OCI-LY7 (cell line): Measurements from ENCODE around the gene RPS6KA5. TPM values are rescaled to one million over a fixed set of nuclear protein-coding genes. Genes with fewer than 3 reads are reported as not detected.

ENCODE experiments used
- BruUV-seq: library from RNA; stranded (reverse); fragments of 400-500 nt; replicated peaks from 2 replicates; lab custom pipeline; 2021; lab: Mats Ljungman, UMichigan
- CTCF ChIA-PET: fragments of 300-600 bp; sonication (Branson Sonifier 250); formaldehyde crosslinking; loops from one replicate; lab custom pipeline; 2022; ENCODE audit warnings: antibody characterized with exemption; ENCODE audit not compliant: unreplicated experiment; lab: Charles Lee
- POLR2A ChIA-PET: fragments of 300-600 bp; sonication (Branson Sonifier 250); formaldehyde crosslinking; loops from one replicate; lab custom pipeline; 2022; ENCODE audit warnings: antibody characterized with exemption; lab: Charles Lee
- DNase-seq: peaks from one replicate; pipeline ENCODE4 v3.0.0-alpha.2; 2015; ENCODE audit warnings: low spot score
- H2AFZ ChIP-seq: fragments of 200-600 bp; sonication (generic), shearing (Covaris generic); 2 replicates; pipeline ENCODE4 v1.6.1; 2014; ENCODE audit warnings: mild to moderate bottlenecking, antibody characterized with exemption, low read length, moderate library complexity
- H3K27ac ChIP-seq: fragments of 200-600 bp; sonication (generic); 2 replicates; pipeline ENCODE4 v1.5.1; 2014; ENCODE audit warnings: mixed run types, low read depth, mild to moderate bottlenecking, moderate library complexity, low read length, inconsistent platforms; ENCODE audit not compliant: poor library complexity, severe bottlenecking
- H3K36me3 ChIP-seq: fragments of 200-600 bp; sonication (generic); 2 replicates; pipeline ENCODE4 v1.6.1; 2014; ENCODE audit warnings: mild to moderate bottlenecking, antibody characterized with exemption, low read length, moderate library complexity, mixed read lengths; ENCODE audit not compliant: insufficient read depth
- H3K4me1 ChIP-seq: fragments of 200-600 bp; sonication (generic); 2 replicates; pipeline ENCODE4 v1.5.1; 2014; ENCODE audit warnings: mild to moderate bottlenecking, low read length; ENCODE audit not compliant: insufficient read depth, poor library complexity, severe bottlenecking
- H3K4me2 ChIP-seq: fragments of 200-600 bp; sonication (generic); 2 replicates; pipeline ENCODE4 v1.6.1; 2014; ENCODE audit warnings: mild to moderate bottlenecking, low read length
- H3K4me3 ChIP-seq: fragments of 200-600 bp; sonication (generic); 2 replicates; pipeline ENCODE4 v1.5.1; 2014; ENCODE audit warnings: mild to moderate bottlenecking, low read depth, low read length; ENCODE audit not compliant: poor library complexity, severe bottlenecking
- H3K79me2 ChIP-seq: fragments of 200-600 bp; sonication (generic); 2 replicates; pipeline ENCODE4 v1.6.1; 2016; ENCODE audit warnings: low read depth, mild to moderate bottlenecking, low read length, moderate library complexity, mixed read lengths; ENCODE audit not compliant: insufficient read depth
- H3K9me2 ChIP-seq: fragments of 200-600 bp; sonication (generic); 2 replicates; pipeline ENCODE4 v1.6.1; 2016; ENCODE audit warnings: mild to moderate bottlenecking, low read length, mixed read lengths; ENCODE audit not compliant: insufficient read depth
- H3K9me3 ChIP-seq: fragments of 200-600 bp; sonication (generic); 2 replicates; pipeline ENCODE4 v1.6.1; 2014; ENCODE audit warnings: mild to moderate bottlenecking, mixed run types, low read length, mixed read lengths
- H4K20me1 ChIP-seq: fragments of 200-600 bp; sonication (generic); 2 replicates; pipeline ENCODE4 v1.6.1; 2014; ENCODE audit warnings: mild to moderate bottlenecking, antibody characterized with exemption, low read length, moderate library complexity, mixed read lengths; ENCODE audit not compliant: insufficient read depth
- EZH2phosphoT487 ChIP-seq: fragments of 200-600 bp; sonication (generic); IDR thresholded peaks from 2 replicates; pipeline ENCODE4 v1.6.1; 2018; ENCODE audit warnings: low read depth, borderline replicate concordance, mild to moderate bottlenecking, mixed run types, antibody characterized with exemption, low read length, moderate library complexity, mixed read lengths
- intact Hi-C: fragments of 100-400 bp; cut with micrococcal nuclease; formaldehyde crosslinking; loops from one replicate; pipeline ENCODE4 v1.10.0; 2022; ENCODE audit not compliant: unreplicated experiment
- small RNA-seq: library from RNA; depleted of rRNA; stranded (forward); fragments of <200 nt; gene quantifications from one replicate; pipeline ENCODE3, GENCODE V24; 2014
- total RNA-seq, 2 experiments: library from RNA; depleted of rRNA in 1 of 2; stranded (reverse); fragments of >200 nt in 1 of 2; shearing (Covaris generic) in 1 of 2; gene quantifications; 2 replicates each; pipeline ENCODE4 v1.2.3, GENCODE V29; 2014 to 2022
- TF ChIP-seq, protein P1 (sequence below): fragments of 200-600 bp; sonication (generic); conservative IDR thresholded peaks from 2 replicates; pipeline ENCODE4 v1.5.1; 2014; ENCODE audit warnings: mild to moderate bottlenecking, antibody characterized with exemption, low read length, moderate library complexity, mixed read lengths

RPS6KA5 gene
- total RNA-seq, 2 experiments from 2014 or later: 9.6 to 12.7 TPM

DNA sequence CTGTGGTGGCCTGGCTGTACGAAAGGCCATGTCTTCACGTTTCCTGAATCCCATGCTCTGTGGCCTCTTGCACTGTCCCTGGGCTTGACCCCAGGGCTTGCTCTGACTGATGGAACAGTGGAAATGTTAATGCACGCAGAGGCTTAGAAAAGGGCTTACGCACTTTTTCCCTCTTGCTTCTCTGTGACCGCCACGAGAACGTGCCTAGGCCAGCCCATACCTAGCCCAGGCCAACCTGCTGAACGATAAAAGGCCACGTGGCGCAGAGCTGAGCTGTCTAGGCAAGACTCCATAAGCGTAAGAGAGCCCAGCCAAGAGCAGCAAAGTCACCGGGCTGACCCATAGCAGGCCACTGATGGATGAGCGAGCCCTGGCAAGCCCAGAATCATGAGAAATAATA lies 262.5 kb downstream of the RPS6KA5 start:
- no peaks in the 10 kb centered on the region for H3K36me3 ChIP-seq
- H3K79me2 ChIP-seq: no peaks in the 10 kb centered on the region
- H3K4me3 ChIP-seq: no peak overlapping the region
- TF ChIP-seq, protein P1, sequence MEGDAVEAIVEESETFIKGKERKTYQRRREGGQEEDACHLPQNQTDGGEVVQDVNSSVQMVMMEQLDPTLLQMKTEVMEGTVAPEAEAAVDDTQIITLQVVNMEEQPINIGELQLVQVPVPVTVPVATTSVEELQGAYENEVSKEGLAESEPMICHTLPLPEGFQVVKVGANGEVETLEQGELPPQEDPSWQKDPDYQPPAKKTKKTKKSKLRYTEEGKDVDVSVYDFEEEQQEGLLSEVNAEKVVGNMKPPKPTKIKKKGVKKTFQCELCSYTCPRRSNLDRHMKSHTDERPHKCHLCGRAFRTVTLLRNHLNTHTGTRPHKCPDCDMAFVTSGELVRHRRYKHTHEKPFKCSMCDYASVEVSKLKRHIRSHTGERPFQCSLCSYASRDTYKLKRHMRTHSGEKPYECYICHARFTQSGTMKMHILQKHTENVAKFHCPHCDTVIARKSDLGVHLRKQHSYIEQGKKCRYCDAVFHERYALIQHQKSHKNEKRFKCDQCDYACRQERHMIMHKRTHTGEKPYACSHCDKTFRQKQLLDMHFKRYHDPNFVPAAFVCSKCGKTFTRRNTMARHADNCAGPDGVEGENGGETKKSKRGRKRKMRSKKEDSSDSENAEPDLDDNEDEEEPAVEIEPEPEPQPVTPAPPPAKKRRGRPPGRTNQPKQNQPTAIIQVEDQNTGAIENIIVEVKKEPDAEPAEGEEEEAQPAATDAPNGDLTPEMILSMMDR: no peak
- no peak for TF ChIP-seq EZH2phosphoT487
- no TSS peak for BruUV-seq
- H2AFZ ChIP-seq: no peak overlapping the region
- no peaks in the 10 kb centered on the region for H4K20me1 ChIP-seq
- H3K27ac ChIP-seq: no peak overlapping the region
- no peaks in the 10 kb centered on the region for H3K9me3 ChIP-seq
- no peak for DNase-seq
- intact Hi-C loops: no loop called here
- POLR2A ChIA-PET: no interaction called here
- H3K4me1 ChIP-seq: no peaks in the 10 kb centered on the region
- H3K4me2 ChIP-seq: no peak overlapping the region
- CTCF ChIA-PET: no interaction called here
- no peaks in the 10 kb centered on the region for H3K9me2 ChIP-seq

Small RNA genes within 50 kb of the gene (small RNA-seq; reads per million reads assigned to genes)
- gene RNU7-30P: not detected

Other genes with a start within 250 kb of the RPS6KA5 start
- 0.05 and 0.19 TPM in 2 replicates for gene TTC7B, start 244.2 kb downstream of the RPS6KA5 start, total RNA-seq (2014; rRNA removed; shearing (Covaris generic))
- 0.51 and 0.83 TPM in 2 replicates for gene TTC7B, start 244.2 kb downstream of the RPS6KA5 start, total RNA-seq (2022)
- 30.2 and 37.6 TPM in 2 replicates for gene DGLUCY, start 53.4 kb upstream of the RPS6KA5 start, total RNA-seq (2014; rRNA removed; shearing (Covaris generic))
- gene DGLUCY, start 53.4 kb upstream of the RPS6KA5 start, total RNA-seq (2022): 56.8 and 60.2 TPM in 2 replicates
- 0.13 and 0.85 TPM in 2 replicates for gene GPR68, start 184.1 kb upstream of the RPS6KA5 start, total RNA-seq (2014; rRNA removed; shearing (Covaris generic))
- 0.41 and 0.84 TPM in 2 replicates for gene GPR68, start 184.1 kb upstream of the RPS6KA5 start, total RNA-seq (2022)